Activated T-cell treated with anti-CD3 and anti-CD28 coated beads for 4 hours (primary cell): ENCODE data around the gene AK5.
"Not testable (repeated sequence)": the region's sequence is repeated elsewhere in the genome, so short reads cannot be mapped to it uniquely, and the experiment has no call there.

Experiments used
- DNase-seq: peaks from one replicate; pipeline ENCODE4 v3.0.0-alpha.2; 2020

Gene AK5

GRCh38 chr1:77288275-77288674, 6.5 kb downstream of the AK5 start:
- DNase-seq, result no peak

- no peak for DNase-seq
Observed at GRCh38 chr1:77290576-77290975, 8.8 kb downstream of the AK5 start.

GRCh38 chr1:77292551-77292950, 10.7 kb downstream of the AK5 start:
- DNase-seq, result no peak

- no peak for DNase-seq
Observed at GRCh38 chr1:77300566-77300965, 18.7 kb downstream of the AK5 start.

GRCh38 chr1:77303387-77303786, 21.6 kb downstream of the AK5 start:
- no peak for DNase-seq

- DNase-seq, result no peak
Observed at GRCh38 chr1:77308889-77309621, 27.2 kb downstream of the AK5 start.

GRCh38 chr1:77310924-77311323, 29.1 kb downstream of the AK5 start:
- DNase-seq, result no peak

GRCh38 chr1:77312364-77312763, 30.5 kb downstream of the AK5 start:
- not testable (repeated sequence) for DNase-seq

GRCh38 chr1:77313491-77313890, 31.7 kb downstream of the AK5 start:
- peak; percentile 2 for DNase-seq

GRCh38 chr1:77316006-77316405, 34.2 kb downstream of the AK5 start:
- no peak for DNase-seq

- DNase-seq, result no peak
Observed at GRCh38 chr1:77316966-77317365, 35.1 kb downstream of the AK5 start.

- DNase-seq, result no peak
Observed at GRCh38 chr1:77319036-77319705, 37.4 kb downstream of the AK5 start.

GRCh38 chr1:77322061-77322900, 40.5 kb downstream of the AK5 start:
- no peak for DNase-seq

GRCh38 chr1:77333501-77333900, 51.7 kb downstream of the AK5 start:
- DNase-seq, result no peak

GRCh38 chr1:77336729-77337128, 54.9 kb downstream of the AK5 start:
- DNase-seq, result no peak

- no peak for DNase-seq
Observed at GRCh38 chr1:77339326-77339725, 57.5 kb downstream of the AK5 start.

GRCh38 chr1:77341195-77341594, 59.4 kb downstream of the AK5 start:
- DNase-seq, result no peak

GRCh38 chr1:77342745-77343144, 60.9 kb downstream of the AK5 start:
- DNase-seq, result no peak

GRCh38 chr1:77347646-77348045, 65.8 kb downstream of the AK5 start:
- DNase-seq, result no peak

GRCh38 chr1:77348549-77348948, 66.7 kb downstream of the AK5 start:
- no peak for DNase-seq

- no peak for DNase-seq
Observed at GRCh38 chr1:77349275-77349674, 67.5 kb downstream of the AK5 start.

- DNase-seq, result no peak
Observed at GRCh38 chr1:77350012-77350770, 68.4 kb downstream of the AK5 start.

- DNase-seq, result no peak
Observed at GRCh38 chr1:77354536-77354935, 72.7 kb downstream of the AK5 start.
